Omental fat pad (tissue), 4 donors: ENCODE data around the gene TBX19. TPM values are rescaled to one million over a fixed set of nuclear protein-coding genes. Genes with fewer than 3 reads are reported as not detected.
"Not testable (repeated sequence)": the region's sequence is repeated elsewhere in the genome, so short reads cannot be mapped to it uniquely, and the experiment has no call there.

ENCODE experiments used
- ATAC-seq: fragments of 150-250 bp; one replicate; pipeline ENCODE4 v1.9.1; 2016; ENCODE audit warnings: mild to moderate bottlenecking, moderate library complexity; ENCODE audit not compliant: low FRiP score
- DNase-seq: peaks from one replicate; pipeline ENCODE4 v3.0.0-alpha.2; 2019; ENCODE audit warnings: low spot score
- small RNA-seq: library from RNA; depleted of rRNA; stranded (forward); fragments of <200 nt; gene quantifications from one replicate; pipeline ENCODE3, GENCODE V24; 2016
- total RNA-seq, 4 donors: library from RNA; depleted of rRNA; stranded (reverse); fragments of >200 nt; gene quantifications; one replicate each; pipeline ENCODE4 v1.1.0, GENCODE V29; 2016
- TF ChIP-seq, protein P1 (sequence below), 3 donors: fragments of 450-650 bp; IDR thresholded peaks; one replicate each; pipeline ENCODE4 v1.5.1; 2016 to 2017; ENCODE audit warnings: antibody characterized with exemption in 3 of 3, mild to moderate bottlenecking in 3 of 3, moderate library complexity in 2 of 3

Gene TBX19
- total RNA-seq, 4 donors from 2014 or later, result 0.56 to 1.4 (median 1.3) TPM

GRCh38 chr1:168347630-168348029 is 67.0 kb downstream of the TBX19 start:
- no peak for ATAC-seq
- TF ChIP-seq, protein P1, sequence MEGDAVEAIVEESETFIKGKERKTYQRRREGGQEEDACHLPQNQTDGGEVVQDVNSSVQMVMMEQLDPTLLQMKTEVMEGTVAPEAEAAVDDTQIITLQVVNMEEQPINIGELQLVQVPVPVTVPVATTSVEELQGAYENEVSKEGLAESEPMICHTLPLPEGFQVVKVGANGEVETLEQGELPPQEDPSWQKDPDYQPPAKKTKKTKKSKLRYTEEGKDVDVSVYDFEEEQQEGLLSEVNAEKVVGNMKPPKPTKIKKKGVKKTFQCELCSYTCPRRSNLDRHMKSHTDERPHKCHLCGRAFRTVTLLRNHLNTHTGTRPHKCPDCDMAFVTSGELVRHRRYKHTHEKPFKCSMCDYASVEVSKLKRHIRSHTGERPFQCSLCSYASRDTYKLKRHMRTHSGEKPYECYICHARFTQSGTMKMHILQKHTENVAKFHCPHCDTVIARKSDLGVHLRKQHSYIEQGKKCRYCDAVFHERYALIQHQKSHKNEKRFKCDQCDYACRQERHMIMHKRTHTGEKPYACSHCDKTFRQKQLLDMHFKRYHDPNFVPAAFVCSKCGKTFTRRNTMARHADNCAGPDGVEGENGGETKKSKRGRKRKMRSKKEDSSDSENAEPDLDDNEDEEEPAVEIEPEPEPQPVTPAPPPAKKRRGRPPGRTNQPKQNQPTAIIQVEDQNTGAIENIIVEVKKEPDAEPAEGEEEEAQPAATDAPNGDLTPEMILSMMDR (IDR thresholded peaks at IDR 0.05), result no peak
- no peak for DNase-seq

DNA sequence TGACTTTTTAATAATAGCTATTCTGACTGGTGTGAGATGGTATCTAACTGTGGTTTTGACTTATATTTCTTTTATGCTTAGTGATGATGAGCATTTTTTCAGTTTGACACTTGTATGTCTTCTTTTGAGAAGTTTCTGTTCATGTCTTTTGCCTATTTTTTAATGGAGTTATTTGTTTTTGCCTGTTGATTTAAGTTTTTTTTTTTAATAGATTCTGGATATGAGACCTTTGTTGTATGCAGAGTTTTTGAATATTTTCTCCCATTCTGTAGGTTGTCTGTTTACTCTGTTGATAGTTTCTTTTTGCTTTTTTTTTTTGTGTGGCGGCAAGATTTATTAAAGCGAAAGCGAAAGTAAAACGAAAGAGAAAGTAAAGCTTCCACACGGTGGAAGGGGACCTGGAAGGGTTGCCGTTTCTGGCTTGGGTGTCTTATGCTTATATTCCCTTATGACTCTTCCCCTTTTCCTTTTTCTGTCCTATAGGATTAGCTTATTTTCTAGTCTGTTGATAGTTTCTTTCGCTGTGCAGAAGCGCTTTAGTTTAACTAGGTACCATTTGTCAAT is 67.6 kb downstream of the TBX19 start:
- ATAC-seq (no peak), DNase-seq (no peak)
- TF ChIP-seq, protein P1 (IDR thresholded peaks at IDR 0.05), result no peak

- ATAC-seq, DNase-seq: not testable (repeated sequence)
These were observed 73.9 kb downstream of the TBX19 start for GRCh38 chr1:168354335-168355269.

- DNase-seq (no peak), ATAC-seq (peak; percentile 93)
- TF ChIP-seq, protein P1 (IDR thresholded peaks at IDR 0.05), result no peak
These were observed 79.7 kb downstream of the TBX19 start for GRCh38 chr1:168360151-168361021.

GRCh38 chr1:168361252-168361651 is 80.6 kb downstream of the TBX19 start:
- ATAC-seq (no peak), DNase-seq (no peak)
- TF ChIP-seq, protein P1 (IDR thresholded peaks at IDR 0.05), result no peak

- ATAC-seq, result no peak
- TF ChIP-seq, protein P1 (IDR thresholded peaks at IDR 0.05), result no peak
- DNase-seq, result no peak
These were observed 82.3 kb downstream of the TBX19 start for GRCh38 chr1:168362991-168363390.

Small RNA genes lying within 50 kb of the gene (small RNA-seq; reads per million reads assigned to genes)
- not detected for gene RNU6-1310P

Other genes with a start within 250 kb of the TBX19 start
- 1 to 10 TPM; 4.0 to 8.0 (median 5.9) TPM for gene GPR161, start 143.9 kb upstream of the TBX19 start, total RNA-seq
- gene TIPRL, start 101.9 kb upstream of the TBX19 start, total RNA-seq, result 10 to 100 TPM; 18.6 to 30.0 (median 19.8) TPM
- 10 to 100 TPM; 36.8 to 41.0 (median 37.4) TPM for gene SFT2D2, start 54.9 kb upstream of the TBX19 start, total RNA-seq